ENCODE results near the gene MAP3K2.

- TF ChIP-seq, protein P1, sequence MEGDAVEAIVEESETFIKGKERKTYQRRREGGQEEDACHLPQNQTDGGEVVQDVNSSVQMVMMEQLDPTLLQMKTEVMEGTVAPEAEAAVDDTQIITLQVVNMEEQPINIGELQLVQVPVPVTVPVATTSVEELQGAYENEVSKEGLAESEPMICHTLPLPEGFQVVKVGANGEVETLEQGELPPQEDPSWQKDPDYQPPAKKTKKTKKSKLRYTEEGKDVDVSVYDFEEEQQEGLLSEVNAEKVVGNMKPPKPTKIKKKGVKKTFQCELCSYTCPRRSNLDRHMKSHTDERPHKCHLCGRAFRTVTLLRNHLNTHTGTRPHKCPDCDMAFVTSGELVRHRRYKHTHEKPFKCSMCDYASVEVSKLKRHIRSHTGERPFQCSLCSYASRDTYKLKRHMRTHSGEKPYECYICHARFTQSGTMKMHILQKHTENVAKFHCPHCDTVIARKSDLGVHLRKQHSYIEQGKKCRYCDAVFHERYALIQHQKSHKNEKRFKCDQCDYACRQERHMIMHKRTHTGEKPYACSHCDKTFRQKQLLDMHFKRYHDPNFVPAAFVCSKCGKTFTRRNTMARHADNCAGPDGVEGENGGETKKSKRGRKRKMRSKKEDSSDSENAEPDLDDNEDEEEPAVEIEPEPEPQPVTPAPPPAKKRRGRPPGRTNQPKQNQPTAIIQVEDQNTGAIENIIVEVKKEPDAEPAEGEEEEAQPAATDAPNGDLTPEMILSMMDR (IDR thresholded peaks at IDR 0.05), result no peak
- no peak for TF ChIP-seq POLR2A (IDR thresholded peaks at IDR 0.05)
These were observed 30.7 kb upstream of the MAP3K2 start, which contains the start of gene PROC for GRCh38 chr2:127418300-127419111.

Measured in esophagus squamous epithelium (tissue), 4 donors.